ENCODE data around the gene SMU1.

GRCh38 chr9:32992595-32993238 is 83.8 kb downstream of the SMU1 start:
- no peak for TF ChIP-seq CTCF (IDR thresholded peaks at IDR 0.05)
- no peak for TF ChIP-seq POLR2A (IDR thresholded peaks at IDR 0.05)

All from Peyer's patch (tissue), 4 donors.